Mesendoderm (in vitro differentiated cells): ENCODE data around the gene LDLRAD4.
A peak's percentile ranks its signal among the peaks of the same experiment; 100 is the strongest.

ENCODE experiments used
- DNase-seq: peaks from one replicate; pipeline ENCODE4 v3.0.0; 2013
- H2AK5ac ChIP-seq: 2 replicates; pipeline ENCODE4 v1.6.1; 2013; ENCODE audit warnings: low read length, inconsistent platforms
- H2BK120ac ChIP-seq: 2 replicates; pipeline ENCODE4 v1.6.1; 2013; ENCODE audit warnings: low read depth, mild to moderate bottlenecking, low read length, moderate library complexity, mixed read lengths
- H2BK15ac ChIP-seq: replicated peaks from 2 replicates; pipeline ENCODE4 v1.6.1; 2013; ENCODE audit warnings: low read depth, mild to moderate bottlenecking, moderate library complexity
- H2BK5ac ChIP-seq: 2 replicates; pipeline ENCODE4 v1.6.1; 2013; ENCODE audit warnings: low read length, inconsistent platforms
- H3K18ac ChIP-seq: 2 replicates; pipeline ENCODE4 v1.6.1; 2013; ENCODE audit warnings: mild to moderate bottlenecking, low read length, mixed read lengths
- H3K23ac ChIP-seq: one replicate; pipeline ENCODE4 v1.6.1; 2013; ENCODE audit warnings: low read length
- H3K27ac ChIP-seq: 2 replicates; pipeline ENCODE4 v1.5.1; 2013; ENCODE audit warnings: low read depth, mild to moderate bottlenecking, inconsistent platforms, low read length, moderate library complexity
- H3K27me3 ChIP-seq: 2 replicates; pipeline ENCODE4 v1.6.1; 2013; ENCODE audit warnings: low read length, control low read depth, mild to moderate bottlenecking, inconsistent platforms; ENCODE audit not compliant: insufficient read depth, poor library complexity
- H3K36me3 ChIP-seq: 2 replicates; pipeline ENCODE4 v1.6.1; 2013; ENCODE audit warnings: low read length, inconsistent platforms; ENCODE audit not compliant: control insufficient read depth, insufficient read depth
- H3K4ac ChIP-seq: one replicate; pipeline ENCODE4 v1.6.1; 2013; ENCODE audit warnings: low read depth, mild to moderate bottlenecking, low read length, moderate library complexity
- H3K4me1 ChIP-seq: 2 replicates; pipeline ENCODE4 v1.6.1; 2013; ENCODE audit warnings: low read depth, low read length, inconsistent platforms; ENCODE audit not compliant: control insufficient read depth
- H3K4me2 ChIP-seq: 2 replicates; pipeline ENCODE4 v1.6.1; 2013; ENCODE audit warnings: low read length
- H3K4me3 ChIP-seq: 2 replicates; pipeline ENCODE4 v1.5.1; 2013; ENCODE audit warnings: mild to moderate bottlenecking, low read length
- H3K56ac ChIP-seq: one replicate; pipeline ENCODE4 v1.6.1; 2013; ENCODE audit warnings: low read length
- H3K79me1 ChIP-seq: 2 replicates; pipeline ENCODE4 v1.6.1; 2013; ENCODE audit warnings: low read length, inconsistent platforms
- H3K79me2 ChIP-seq: 2 replicates; pipeline ENCODE4 v1.6.1; 2013; ENCODE audit warnings: mild to moderate bottlenecking, low read length; ENCODE audit not compliant: control insufficient read depth, insufficient read depth
- H3K9ac ChIP-seq: 2 replicates; pipeline ENCODE4 v1.6.1; 2013; ENCODE audit warnings: low read length, inconsistent platforms
- H4K5ac ChIP-seq: one replicate; pipeline ENCODE4 v1.6.1; 2013; ENCODE audit warnings: low read length
- H4K8ac ChIP-seq: one replicate; pipeline ENCODE4 v1.6.1; 2013; ENCODE audit warnings: low read depth, mild to moderate bottlenecking, control low read depth, low read length, moderate library complexity
- WGBS: extraction: QIAGEN DNeasy Blood & Tissue Kit; methylation state at CpG from one replicate; pipeline ENCODE4 v1.1.7; 2013; ENCODE audit warnings: low lambda C conversion rate, missing lambda C conversion rate; ENCODE audit not compliant: insufficient coverage; ENCODE audit errors: extremely low coverage; 5-methylcytosine and 5-hydroxymethylcytosine counted together

Gene LDLRAD4

GRCh38 chr18:13275075-13275474 is 56.5 kb downstream of the LDLRAD4 start:
- no peaks in the 10 kb centered on the region for H3K79me1 ChIP-seq
- no peak overlapping the region for H3K27ac ChIP-seq
- DNase-seq: no peak
- peaks cover 7% of the 10 kb centered on the region for H3K4me1 ChIP-seq
- no peaks in the 10 kb centered on the region for H3K36me3 ChIP-seq
- H3K4me2 ChIP-seq: no peak overlapping the region
- no peaks in the 10 kb centered on the region for H3K27me3 ChIP-seq
- no peak overlapping the region for H4K5ac ChIP-seq
- H3K4me3 ChIP-seq: no peak overlapping the region
- no peak overlapping the region for H3K56ac ChIP-seq
- no peak overlapping the region for H3K9ac ChIP-seq
- H2BK15ac ChIP-seq: no peak overlapping the region
- H3K23ac ChIP-seq: no peak overlapping the region
- no peak overlapping the region for H3K4ac ChIP-seq
- no peak overlapping the region for H2BK120ac ChIP-seq
- no peak overlapping the region for H2BK5ac ChIP-seq
- no peaks in the 10 kb centered on the region for H3K79me2 ChIP-seq
- no peak overlapping the region for H3K18ac ChIP-seq
- H4K8ac ChIP-seq: no peak overlapping the region
- H2AK5ac ChIP-seq: no peak overlapping the region

GRCh38 chr18:13276530-13277520 is 58.3 kb downstream of the LDLRAD4 start:
- H3K36me3 ChIP-seq: no peaks in the 10 kb centered on the region
- H3K4me2 ChIP-seq: no peak overlapping the region
- H3K79me1 ChIP-seq: no peaks in the 10 kb centered on the region
- peaks cover 13% of the 10 kb centered on the region for H3K4me1 ChIP-seq
- no peaks in the 10 kb centered on the region for H3K79me2 ChIP-seq
- H3K23ac ChIP-seq: peak overlapping the region; percentile 92
- H2BK120ac ChIP-seq: no peak overlapping the region
- H2BK5ac ChIP-seq: no peak overlapping the region
- no peak overlapping the region for H2AK5ac ChIP-seq
- H4K8ac ChIP-seq: no peak overlapping the region
- no peak overlapping the region for H3K18ac ChIP-seq
- no peak overlapping the region for H2BK15ac ChIP-seq
- no peak overlapping the region for H3K27ac ChIP-seq
- H4K5ac ChIP-seq: no peak overlapping the region
- no peak overlapping the region for H3K9ac ChIP-seq
- H3K4ac ChIP-seq: no peak overlapping the region
- no peak overlapping the region for H3K4me3 ChIP-seq
- no peaks in the 10 kb centered on the region for H3K27me3 ChIP-seq
- peak; percentile 44 for DNase-seq
- H3K56ac ChIP-seq: peak overlapping the region; percentile 19
- WGBS: no CpG with 5 or more reads among the region's 23 CpGs

- WGBS: no CpG with 5 or more reads among the region's 10 CpGs
- H2BK120ac ChIP-seq: no peak overlapping the region
- no peaks in the 10 kb centered on the region for H3K79me1 ChIP-seq
- H2BK15ac ChIP-seq: no peak overlapping the region
- H3K4ac ChIP-seq: no peak overlapping the region
- H3K4me1 ChIP-seq: peaks cover 13% of the 10 kb centered on the region
- no peak overlapping the region for H2BK5ac ChIP-seq
- H3K4me2 ChIP-seq: no peak overlapping the region
- no peak overlapping the region for H3K56ac ChIP-seq
- no peak for DNase-seq
- no peaks in the 10 kb centered on the region for H3K36me3 ChIP-seq
- no peak overlapping the region for H2AK5ac ChIP-seq
- H3K18ac ChIP-seq: no peak overlapping the region
- H4K5ac ChIP-seq: no peak overlapping the region
- no peak overlapping the region for H3K27ac ChIP-seq
- H3K27me3 ChIP-seq: no peaks in the 10 kb centered on the region
- no peak overlapping the region for H3K4me3 ChIP-seq
- no peak overlapping the region for H3K23ac ChIP-seq
- H4K8ac ChIP-seq: no peak overlapping the region
- no peaks in the 10 kb centered on the region for H3K79me2 ChIP-seq
- H3K9ac ChIP-seq: no peak overlapping the region
Measured at GRCh38 chr18:13278062-13278630, 59.6 kb downstream of the LDLRAD4 start.

- H3K4me3 ChIP-seq: no peak overlapping the region
- no peak overlapping the region for H2BK120ac ChIP-seq
- H3K18ac ChIP-seq: peak overlapping the region; percentile 28
- H3K79me2 ChIP-seq: no peaks in the 10 kb centered on the region
- no peak overlapping the region for H3K23ac ChIP-seq
- no CpG with 5 or more reads among the region's 22 CpGs for WGBS
- H3K4me2 ChIP-seq: no peak overlapping the region
- H2BK15ac ChIP-seq: no peak overlapping the region
- H4K5ac ChIP-seq: no peak overlapping the region
- peak overlapping the region; percentile 2 for H3K56ac ChIP-seq
- H3K79me1 ChIP-seq: no peaks in the 10 kb centered on the region
- no peak overlapping the region for H3K4ac ChIP-seq
- no peak overlapping the region for H2AK5ac ChIP-seq
- no peaks in the 10 kb centered on the region for H3K27me3 ChIP-seq
- H4K8ac ChIP-seq: no peak overlapping the region
- H3K9ac ChIP-seq: no peak overlapping the region
- no peaks in the 10 kb centered on the region for H3K36me3 ChIP-seq
- peaks cover 13% of the 10 kb centered on the region for H3K4me1 ChIP-seq
- DNase-seq: peak; percentile 76
- H2BK5ac ChIP-seq: no peak overlapping the region
- H3K27ac ChIP-seq: peak overlapping the region; percentile 80
Measured at GRCh38 chr18:13279181-13280069, 60.9 kb downstream of the LDLRAD4 start.

GRCh38 chr18:13280070-13280795 is 61.7 kb downstream of the LDLRAD4 start:
- Histone ChIP-seq H4K8ac (no peak overlapping the region), H3K4me2 (no peak overlapping the region), H3K23ac (no peak overlapping the region), H3K36me3 (no peaks in the 10 kb centered on the region), H2BK120ac (no peak overlapping the region), H2AK5ac (no peak overlapping the region), H3K79me1 (no peaks in the 10 kb centered on the region), H3K4me3 (no peak overlapping the region), H3K56ac (peak overlapping the region; percentile 57), H4K5ac (no peak overlapping the region), H3K79me2 (no peaks in the 10 kb centered on the region), H3K18ac (peak overlapping the region; percentile 54), H3K4me1 (peaks cover 13% of the 10 kb centered on the region), H3K27ac (peak overlapping the region; percentile 80), H2BK5ac (peak overlapping the region; percentile 69), H3K27me3 (no peaks in the 10 kb centered on the region), H3K4ac (no peak overlapping the region), H3K9ac (peak overlapping the region; percentile 26), H2BK15ac (no peak overlapping the region)
- WGBS: no CpG with 5 or more reads among the region's 11 CpGs
- peak; percentile 93 for DNase-seq
